Measurements from ENCODE around the gene KRT86.
"Not testable (repeated sequence)": the region's sequence is repeated elsewhere in the genome, so short reads cannot be mapped to it uniquely, and the experiment has no call there.

KRT86 gene

GRCh38 chr12:52238916-52239646 is 35.4 kb upstream of the KRT86 start:
- no peak for DNase-seq (ENCODE audit: low read depth in 4 of 4, low spot score in 1 of 4)

- no peak for DNase-seq (ENCODE audit: low read depth in 4 of 4, low spot score in 1 of 4)
These were observed 34.7 kb upstream of the KRT86 start for GRCh38 chr12:52239767-52240166.

- not testable (repeated sequence) for DNase-seq (ENCODE audit: low read depth in 4 of 4, low spot score in 1 of 4)
These were observed 34.2 kb upstream of the KRT86 start for GRCh38 chr12:52240247-52240646.

- DNase-seq (ENCODE audit: low read depth in 4 of 4, low spot score in 1 of 4) = no peak
These were observed 33.1 kb upstream of the KRT86 start for GRCh38 chr12:52241205-52241842.

- no peak for DNase-seq (ENCODE audit: low read depth in 4 of 4, low spot score in 1 of 4)
These were observed 31.8 kb upstream of the KRT86 start for GRCh38 chr12:52242442-52243258.

- no peak for DNase-seq (ENCODE audit: low read depth in 4 of 4, low spot score in 1 of 4)
These were observed 31.1 kb upstream of the KRT86 start for GRCh38 chr12:52243259-52243855.

GRCh38 chr12:52243856-52244614 is 30.4 kb upstream of the KRT86 start:
- peak; percentile 9 to 60 (median 34) for DNase-seq (ENCODE audit: low read depth in 4 of 4, low spot score in 1 of 4)

GRCh38 chr12:52244615-52244994 is 29.8 kb upstream of the KRT86 start:
- no peak for DNase-seq (ENCODE audit: low read depth in 4 of 4, low spot score in 1 of 4)

GRCh38 chr12:52245259-52245961 is 29.0 kb upstream of the KRT86 start:
- no peak for DNase-seq (ENCODE audit: low read depth in 4 of 4, low spot score in 1 of 4)

- DNase-seq (ENCODE audit: low read depth in 4 of 4, low spot score in 1 of 4) = no peak
These were observed 28.4 kb upstream of the KRT86 start for GRCh38 chr12:52245962-52246569.

GRCh38 chr12:52246720-52247621 is 27.5 kb upstream of the KRT86 start:
- no peak for DNase-seq (ENCODE audit: low read depth in 4 of 4, low spot score in 1 of 4)

- no peak for DNase-seq (ENCODE audit: low read depth in 4 of 4, low spot score in 1 of 4)
These were observed 26.6 kb upstream of the KRT86 start for GRCh38 chr12:52247622-52248540.

- DNase-seq (ENCODE audit: low read depth in 4 of 4, low spot score in 1 of 4) = no peak
These were observed 25.6 kb upstream of the KRT86 start for GRCh38 chr12:52248541-52249461.

GRCh38 chr12:52249511-52250047 is 24.9 kb upstream of the KRT86 start:
- DNase-seq (ENCODE audit: low read depth in 4 of 4, low spot score in 1 of 4) = no peak

- DNase-seq (ENCODE audit: low read depth in 4 of 4, low spot score in 1 of 4) = no peak
These were observed 24.1 kb upstream of the KRT86 start for GRCh38 chr12:52250048-52250990.
